HUES64 (cell line): ENCODE data around the gene PDE7B.

Experiments
- H3K27ac ChIP-seq: 2 replicates; pipeline ENCODE4 v1.7.0; 2013; ENCODE audit warnings: low read depth, low read length, inconsistent platforms
- H3K27me3 ChIP-seq: 2 replicates; pipeline ENCODE4 v1.6.1; 2013; ENCODE audit warnings: mild to moderate bottlenecking, low read length; ENCODE audit not compliant: insufficient read depth
- H3K36me3 ChIP-seq: 2 replicates; pipeline ENCODE4 v1.6.1; 2013; ENCODE audit warnings: mild to moderate bottlenecking, low read length; ENCODE audit not compliant: insufficient read depth
- H3K4me1 ChIP-seq: 2 replicates; pipeline ENCODE4 v1.6.1; 2013; ENCODE audit warnings: mild to moderate bottlenecking, low read length, moderate library complexity; ENCODE audit not compliant: insufficient read depth
- H3K4me3 ChIP-seq: 2 replicates; pipeline ENCODE4 v1.5.1; 2013; ENCODE audit warnings: mild to moderate bottlenecking, low read length, moderate library complexity
- H3K9ac ChIP-seq: 2 replicates; pipeline ENCODE4 v1.6.1; 2013; ENCODE audit warnings: mild to moderate bottlenecking, low read depth, low read length
- H3K9me3 ChIP-seq: 2 replicates; pipeline ENCODE4 v1.6.1; 2013; ENCODE audit warnings: low read depth, low read length; ENCODE audit not compliant: insufficient read depth
- WGBS: fragments of 150-250, 120-280 bp; methylation state at CpG from one replicate; pipeline ENCODE4 v1.1.7; 2013; ENCODE audit warnings: missing lambda C conversion rate; 5-methylcytosine and 5-hydroxymethylcytosine counted together

Gene PDE7B

DNA sequence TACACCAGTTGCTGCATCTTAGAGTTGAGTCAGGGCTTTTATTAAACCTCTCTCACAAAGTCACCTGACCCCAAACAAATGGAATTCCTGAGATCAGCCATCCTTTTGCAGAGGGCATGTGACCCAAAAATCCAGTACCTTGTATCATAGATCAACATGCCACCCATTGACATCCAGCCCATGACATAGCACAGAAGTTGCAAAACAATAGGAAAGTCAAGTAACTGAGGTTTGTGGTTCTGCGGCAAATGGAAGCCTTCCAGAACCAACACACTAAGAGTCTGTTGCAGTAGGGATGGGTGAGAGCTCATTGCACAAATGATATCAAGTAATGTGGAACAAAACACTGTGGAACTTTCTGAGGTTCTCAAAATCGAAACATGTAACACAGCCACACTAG, 111.2 kb downstream of the PDE7B start:
- no peaks in the 10 kb centered on the region for H3K27me3 ChIP-seq
- 92% methylated on average over 2 of the region's 2 CpGs for WGBS
- no peak overlapping the region for H3K27ac ChIP-seq
- H3K4me1 ChIP-seq: no peaks in the 10 kb centered on the region
- H3K4me3 ChIP-seq: no peak overlapping the region
- no peak overlapping the region for H3K9ac ChIP-seq
- no peaks in the 10 kb centered on the region for H3K9me3 ChIP-seq
- H3K36me3 ChIP-seq: no peaks in the 10 kb centered on the region

DNA sequence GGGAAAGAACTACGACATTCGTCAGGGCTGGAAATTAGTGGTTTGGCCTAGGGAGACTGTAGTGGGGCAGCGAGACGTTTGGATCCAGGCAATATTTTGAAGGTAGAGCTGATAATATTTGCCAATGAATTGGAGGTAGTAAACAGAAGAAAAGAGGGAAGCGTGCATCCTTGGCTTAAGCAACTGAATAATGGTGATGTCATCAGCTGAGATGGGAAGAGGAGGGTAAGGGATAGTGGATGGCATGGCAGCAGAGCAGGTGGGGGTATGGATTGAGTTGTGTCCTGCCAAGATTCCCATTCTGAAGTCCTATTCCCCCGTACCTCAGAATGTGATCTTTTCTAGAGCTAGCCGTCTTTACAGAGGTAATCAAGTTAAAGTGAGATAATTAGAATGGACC, 119.2 kb downstream of the PDE7B start:
- Histone ChIP-seq H3K4me3 (no peak overlapping the region), H3K27ac (no peak overlapping the region), H3K4me1 (no peaks in the 10 kb centered on the region), H3K9ac (no peak overlapping the region), H3K36me3 (no peaks in the 10 kb centered on the region), H3K9me3 (no peaks in the 10 kb centered on the region), H3K27me3 (no peaks in the 10 kb centered on the region)
- 94% methylated on average over 7 of the region's 7 CpGs for WGBS

DNA sequence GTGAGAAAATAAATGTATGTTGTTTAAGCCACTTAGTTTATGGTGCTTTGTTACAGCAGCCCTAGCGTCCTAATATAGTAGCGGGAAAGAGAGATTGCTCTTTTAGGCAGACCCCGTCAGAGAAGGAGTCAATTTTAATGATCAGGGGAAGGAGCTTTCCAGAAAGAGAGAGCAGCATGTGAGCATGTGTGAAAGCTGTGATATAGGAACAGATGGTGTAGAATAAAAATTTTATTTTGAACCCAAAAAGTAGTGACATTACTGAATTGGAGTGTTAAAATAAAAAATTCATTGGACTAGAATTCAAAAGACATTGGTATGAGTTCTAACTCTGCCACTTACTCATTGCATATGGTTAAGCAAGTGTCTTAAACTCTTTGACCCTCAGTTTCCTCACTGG, 119.8 kb downstream of the PDE7B start:
- H3K4me3 ChIP-seq: no peak overlapping the region
- 94% methylated on average over 3 of the region's 3 CpGs for WGBS

DNA sequence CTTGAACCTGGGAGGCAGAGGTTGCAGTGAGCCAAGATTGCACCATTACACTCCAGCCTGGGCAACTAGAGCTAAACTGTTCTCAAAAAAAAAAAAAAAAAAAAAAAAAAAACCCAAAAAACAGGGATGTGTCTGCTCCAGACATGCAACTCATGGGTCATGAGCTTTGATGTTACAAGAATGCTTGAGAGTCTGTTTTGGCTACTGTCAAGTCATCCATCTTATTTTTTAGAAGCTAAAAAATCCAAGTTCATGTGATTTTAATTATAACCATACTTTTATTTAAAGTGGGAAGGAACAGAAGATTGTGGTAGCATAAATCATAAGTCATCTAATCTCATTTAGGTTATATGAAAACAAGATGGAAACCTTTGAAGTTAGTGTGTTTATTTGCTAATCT, 120.6 kb downstream of the PDE7B start:
- Histone ChIP-seq H3K27ac (no peak overlapping the region), H3K4me3 (no peak overlapping the region), H3K36me3 (no peaks in the 10 kb centered on the region), H3K4me1 (no peaks in the 10 kb centered on the region), H3K9ac (no peak overlapping the region), H3K27me3 (no peaks in the 10 kb centered on the region), H3K9me3 (no peaks in the 10 kb centered on the region)

More for the DNA sequence above, 119.8 kb downstream of the PDE7B start:
- Histone ChIP-seq H3K36me3 (no peaks in the 10 kb centered on the region), H3K4me1 (no peaks in the 10 kb centered on the region), H3K9me3 (no peaks in the 10 kb centered on the region), H3K27me3 (no peaks in the 10 kb centered on the region), H3K9ac (no peak overlapping the region), H3K27ac (no peak overlapping the region)

DNA sequence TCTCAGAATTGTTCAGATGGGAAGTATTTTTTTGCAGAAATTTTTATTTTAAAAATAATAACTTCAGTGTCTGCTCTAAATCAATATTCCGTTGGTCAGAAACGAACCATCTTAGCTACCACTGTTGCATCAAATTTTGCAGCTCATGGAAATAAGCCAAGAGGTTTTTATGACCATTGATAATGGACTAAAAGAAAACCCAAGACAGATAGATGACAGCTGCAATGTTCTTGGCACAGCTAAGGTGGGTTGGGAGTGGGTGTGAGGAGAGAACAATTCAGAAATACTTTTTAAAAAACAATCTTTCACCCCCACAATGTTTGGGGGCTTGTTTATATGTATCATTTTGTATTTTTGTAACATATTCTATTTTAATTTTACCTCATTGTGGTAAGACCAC, 121.1 kb downstream of the PDE7B start:
- Histone ChIP-seq H3K4me1 (no peaks in the 10 kb centered on the region), H3K27me3 (no peaks in the 10 kb centered on the region), H3K9me3 (no peaks in the 10 kb centered on the region), H3K9ac (no peak overlapping the region), H3K36me3 (no peaks in the 10 kb centered on the region), H3K4me3 (no peak overlapping the region), H3K27ac (no peak overlapping the region)
- WGBS: 94% methylated on average over 2 of the region's 2 CpGs

DNA sequence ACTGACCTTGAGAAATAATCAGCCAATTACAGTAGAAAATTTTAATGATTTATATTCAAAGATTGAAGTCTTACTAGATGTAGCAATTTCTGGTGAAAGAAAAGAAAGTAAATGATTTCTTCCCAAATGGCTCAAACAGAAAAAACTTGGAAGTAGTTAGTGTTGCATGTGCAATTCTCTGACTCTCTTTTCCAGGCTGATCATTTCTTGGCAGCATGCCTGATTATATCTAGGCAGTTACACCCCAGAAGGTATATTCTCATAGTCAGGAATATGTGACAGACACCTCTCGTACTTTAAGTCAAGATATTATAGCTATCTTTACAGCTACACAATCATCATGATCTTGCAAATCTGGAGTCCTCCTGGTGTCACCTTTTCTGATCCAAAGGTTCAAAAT, 122.9 kb downstream of the PDE7B start:
- Histone ChIP-seq H3K9me3 (no peaks in the 10 kb centered on the region), H3K9ac (no peak overlapping the region), H3K27ac (no peak overlapping the region), H3K4me1 (no peaks in the 10 kb centered on the region), H3K36me3 (no peaks in the 10 kb centered on the region), H3K4me3 (no peak overlapping the region), H3K27me3 (no peaks in the 10 kb centered on the region)
- WGBS: 65% methylated on average over 1 of the region's 1 CpG

DNA sequence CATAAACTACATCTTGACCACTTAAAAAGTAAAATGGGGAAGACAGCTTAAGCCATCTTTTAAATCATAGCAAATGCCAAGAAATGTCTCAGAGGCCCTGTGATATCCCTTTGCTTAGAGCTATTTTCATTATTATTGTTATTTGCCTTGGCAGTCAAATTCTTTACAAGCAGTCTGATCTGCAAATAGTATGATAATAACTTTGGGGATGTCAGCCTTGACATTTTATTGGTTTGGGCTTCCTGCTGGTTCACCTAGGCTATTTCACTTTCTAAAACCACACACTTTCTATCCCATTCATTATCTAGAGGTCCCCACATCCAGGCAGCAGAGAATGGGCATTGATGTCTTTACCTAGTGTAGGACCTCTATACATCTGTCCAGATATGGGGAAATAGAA, 125.1 kb downstream of the PDE7B start:
- Histone ChIP-seq H3K27ac (no peak overlapping the region), H3K9me3 (no peaks in the 10 kb centered on the region), H3K36me3 (no peaks in the 10 kb centered on the region), H3K4me1 (no peaks in the 10 kb centered on the region), H3K27me3 (no peaks in the 10 kb centered on the region), H3K4me3 (no peak overlapping the region), H3K9ac (no peak overlapping the region)

DNA sequence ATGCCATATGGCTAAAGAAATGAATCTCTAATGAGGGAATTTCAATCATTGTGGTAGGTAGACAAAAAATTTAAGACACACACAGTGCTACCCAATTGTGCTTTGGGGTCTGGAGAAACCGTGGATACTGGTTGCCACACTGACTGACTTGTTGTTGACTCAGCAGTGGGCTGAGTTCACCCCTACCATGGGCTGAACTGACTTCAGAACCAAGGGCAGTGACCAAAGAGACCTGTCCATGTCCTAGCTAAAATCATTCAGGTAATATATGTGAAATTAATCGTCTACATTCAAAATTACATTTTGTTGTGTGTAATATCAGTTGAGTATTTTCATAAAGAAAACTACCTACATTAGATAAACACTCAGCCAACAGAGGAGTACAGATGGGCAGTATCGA, 131.6 kb downstream of the PDE7B start:
- no peak overlapping the region for H3K4me3 ChIP-seq
- no peaks in the 10 kb centered on the region for H3K36me3 ChIP-seq
- no peaks in the 10 kb centered on the region for H3K4me1 ChIP-seq
- 94% methylated on average over 2 of the region's 3 CpGs for WGBS
- H3K9me3 ChIP-seq: no peaks in the 10 kb centered on the region
- no peak overlapping the region for H3K9ac ChIP-seq
- no peak overlapping the region for H3K27ac ChIP-seq
- no peaks in the 10 kb centered on the region for H3K27me3 ChIP-seq

DNA sequence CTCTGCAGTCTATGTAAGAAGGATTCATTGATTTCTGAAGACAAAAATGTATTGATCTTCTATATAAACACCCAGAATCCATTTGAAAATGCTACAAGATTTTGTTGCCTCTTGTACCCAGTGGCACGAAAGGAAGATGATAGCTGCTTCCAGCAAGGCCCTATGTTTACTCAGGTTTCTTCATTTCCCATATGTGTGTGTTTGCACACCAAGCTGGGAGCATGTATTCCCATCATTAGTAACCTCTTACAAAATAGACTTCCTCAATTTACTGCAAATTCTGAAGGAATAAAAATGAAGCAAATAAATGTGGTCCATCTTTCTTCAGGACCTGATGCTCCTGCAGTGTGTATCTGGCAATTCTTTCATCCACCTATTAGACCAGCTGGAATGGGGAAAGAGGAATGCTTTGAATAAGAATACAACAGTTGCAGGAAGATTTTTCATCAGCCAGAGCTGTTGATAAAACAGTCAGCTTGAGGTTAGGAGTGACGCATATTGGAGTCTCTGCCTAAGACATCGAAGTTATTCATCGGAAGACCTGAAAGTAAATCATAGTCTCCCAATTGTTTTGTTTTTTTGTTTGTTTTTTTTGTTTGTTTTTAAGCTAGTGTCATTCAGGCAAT, 132.3 kb downstream of the PDE7B start:
- Histone ChIP-seq H3K4me3 (no peak overlapping the region), H3K4me1 (no peaks in the 10 kb centered on the region), H3K9ac (no peak overlapping the region), H3K27me3 (no peaks in the 10 kb centered on the region), H3K9me3 (no peaks in the 10 kb centered on the region), H3K27ac (no peak overlapping the region), H3K36me3 (no peaks in the 10 kb centered on the region)
- WGBS: 96% methylated on average over 4 of the region's 4 CpGs

DNA sequence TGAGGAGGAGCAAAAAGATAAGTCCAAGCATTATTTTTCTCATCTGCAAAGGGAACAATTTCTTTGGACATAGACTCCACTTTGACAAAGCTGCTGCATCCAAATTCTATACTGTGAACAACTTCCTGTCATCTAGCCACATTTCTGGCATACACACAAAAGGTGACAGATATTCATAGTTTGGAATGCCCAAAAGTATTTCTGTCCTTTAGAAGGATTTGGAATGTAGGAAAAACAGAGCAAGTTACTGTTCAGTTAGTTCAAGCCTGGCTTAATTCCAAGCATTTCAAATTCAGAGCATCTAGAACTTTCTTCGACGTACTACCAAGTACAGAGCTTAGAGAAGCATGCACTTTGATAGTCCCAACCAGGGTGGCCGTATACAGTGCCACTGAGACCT, 134.0 kb downstream of the PDE7B start:
- 95% methylated on average over 3 of the region's 3 CpGs for WGBS
- H3K27me3 ChIP-seq: no peaks in the 10 kb centered on the region
- no peak overlapping the region for H3K4me3 ChIP-seq

DNA sequence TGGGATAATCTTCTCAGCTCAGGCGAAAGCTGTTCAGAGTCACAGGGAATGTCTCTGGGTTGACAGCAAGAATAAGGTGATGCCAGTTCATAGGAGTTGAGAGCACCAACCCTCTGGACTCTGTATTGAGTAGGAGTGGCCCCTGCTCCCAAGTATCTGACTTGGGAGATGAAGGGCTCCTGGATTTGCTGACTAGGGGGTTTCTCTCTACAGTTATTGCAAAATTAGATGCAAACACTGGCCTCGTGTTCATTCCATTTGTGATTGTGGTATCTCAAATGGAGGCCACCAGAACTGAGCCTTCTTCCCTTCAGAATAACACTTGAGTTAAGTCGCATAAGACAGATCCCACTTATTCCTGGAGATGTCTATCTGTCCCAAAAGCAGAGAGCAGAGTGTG, 135.7 kb downstream of the PDE7B start:
- no peaks in the 10 kb centered on the region for H3K9me3 ChIP-seq
- WGBS: 92% methylated on average over 3 of the region's 3 CpGs
- H3K27me3 ChIP-seq: no peaks in the 10 kb centered on the region

More for the DNA sequence above, 134.0 kb downstream of the PDE7B start:
- no peak overlapping the region for H3K27ac ChIP-seq
- no peak overlapping the region for H3K9ac ChIP-seq
- H3K9me3 ChIP-seq: no peaks in the 10 kb centered on the region
- no peaks in the 10 kb centered on the region for H3K36me3 ChIP-seq
- H3K4me1 ChIP-seq: no peaks in the 10 kb centered on the region

DNA sequence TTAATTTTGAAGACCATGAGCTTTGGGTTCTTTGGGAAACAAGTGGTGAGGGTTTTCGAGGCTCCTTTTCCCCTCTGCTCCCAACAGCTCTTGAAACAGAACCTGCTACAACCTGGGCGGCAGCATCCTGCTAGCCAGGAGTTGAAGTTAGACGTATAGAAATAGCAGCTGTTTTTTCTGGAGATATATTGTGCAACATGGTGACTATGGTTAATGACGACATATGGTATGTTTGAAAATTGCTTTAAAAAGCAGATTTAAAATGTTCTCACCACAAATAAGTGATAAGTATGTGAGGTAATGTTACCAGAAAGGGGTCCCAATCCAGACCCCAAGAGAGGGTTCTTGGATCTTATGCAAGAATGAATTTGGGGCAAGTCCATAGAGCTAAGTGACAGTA, 138.9 kb downstream of the PDE7B start:
- H3K4me3 ChIP-seq: no peak overlapping the region
- no peaks in the 10 kb centered on the region for H3K4me1 ChIP-seq
- H3K36me3 ChIP-seq: no peaks in the 10 kb centered on the region
- H3K27me3 ChIP-seq: no peaks in the 10 kb centered on the region
- no peak overlapping the region for H3K27ac ChIP-seq
- no peaks in the 10 kb centered on the region for H3K9me3 ChIP-seq
- H3K9ac ChIP-seq: no peak overlapping the region
- 97% methylated on average over 4 of the region's 4 CpGs for WGBS

More for the DNA sequence above, 135.7 kb downstream of the PDE7B start:
- Histone ChIP-seq H3K9ac (no peak overlapping the region), H3K4me3 (no peak overlapping the region), H3K4me1 (no peaks in the 10 kb centered on the region), H3K36me3 (no peaks in the 10 kb centered on the region), H3K27ac (no peak overlapping the region)
